ENCODE results near the gene PMEPA1. TPM values are rescaled to one million over a fixed set of nuclear protein-coding genes. Genes with fewer than 3 reads are reported as not detected.

The PMEPA1 gene
- total RNA-seq, 2 experiments from 2014 or later: 1.4 to 3.7 TPM

DNA sequence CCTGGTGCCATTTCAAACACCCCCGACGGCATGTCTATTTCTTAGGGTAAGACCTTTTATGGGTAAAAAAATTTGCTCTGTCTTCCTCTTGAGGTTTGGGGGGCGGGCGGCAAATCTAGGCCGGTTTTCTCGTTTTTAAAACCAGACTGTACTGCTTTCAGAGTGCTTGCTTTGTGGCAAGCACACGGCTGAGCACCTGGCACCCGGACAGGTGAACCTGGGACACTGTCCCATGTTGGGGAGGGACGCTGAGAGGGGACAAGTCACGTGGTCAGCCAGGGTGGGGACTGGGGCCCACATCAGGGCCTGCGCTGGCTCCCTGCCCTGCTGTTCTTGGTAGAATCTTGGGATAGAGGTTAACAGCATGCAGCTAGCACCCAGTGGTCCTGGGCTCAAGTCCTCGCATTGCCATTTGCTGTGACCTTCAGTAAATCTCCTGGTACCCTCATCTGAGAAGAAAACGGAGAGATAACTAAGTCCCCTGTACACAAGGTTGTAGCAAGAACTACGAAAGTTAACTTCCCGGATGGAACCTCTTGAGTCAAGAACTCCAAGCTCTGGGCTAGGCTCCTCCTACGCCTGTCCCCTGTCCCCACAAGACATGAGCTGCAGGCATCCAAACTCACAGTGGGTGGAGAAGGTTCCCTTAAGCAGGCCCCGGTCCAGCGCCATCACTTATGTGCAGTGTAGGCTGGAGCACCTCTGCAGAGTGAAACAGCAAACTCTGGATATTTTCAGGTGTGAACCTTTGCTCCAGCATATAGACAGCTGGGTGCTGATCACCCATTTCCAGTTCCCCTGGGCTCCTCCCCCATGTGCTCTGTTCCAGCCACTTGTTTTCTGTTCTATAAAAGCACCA is 41.7 kb downstream of the PMEPA1 start:
- TF ChIP-seq, protein P1, sequence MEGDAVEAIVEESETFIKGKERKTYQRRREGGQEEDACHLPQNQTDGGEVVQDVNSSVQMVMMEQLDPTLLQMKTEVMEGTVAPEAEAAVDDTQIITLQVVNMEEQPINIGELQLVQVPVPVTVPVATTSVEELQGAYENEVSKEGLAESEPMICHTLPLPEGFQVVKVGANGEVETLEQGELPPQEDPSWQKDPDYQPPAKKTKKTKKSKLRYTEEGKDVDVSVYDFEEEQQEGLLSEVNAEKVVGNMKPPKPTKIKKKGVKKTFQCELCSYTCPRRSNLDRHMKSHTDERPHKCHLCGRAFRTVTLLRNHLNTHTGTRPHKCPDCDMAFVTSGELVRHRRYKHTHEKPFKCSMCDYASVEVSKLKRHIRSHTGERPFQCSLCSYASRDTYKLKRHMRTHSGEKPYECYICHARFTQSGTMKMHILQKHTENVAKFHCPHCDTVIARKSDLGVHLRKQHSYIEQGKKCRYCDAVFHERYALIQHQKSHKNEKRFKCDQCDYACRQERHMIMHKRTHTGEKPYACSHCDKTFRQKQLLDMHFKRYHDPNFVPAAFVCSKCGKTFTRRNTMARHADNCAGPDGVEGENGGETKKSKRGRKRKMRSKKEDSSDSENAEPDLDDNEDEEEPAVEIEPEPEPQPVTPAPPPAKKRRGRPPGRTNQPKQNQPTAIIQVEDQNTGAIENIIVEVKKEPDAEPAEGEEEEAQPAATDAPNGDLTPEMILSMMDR (conservative IDR thresholded peaks at IDR 0.05; ENCODE audit: low read length): no peak
- no peak for TF ChIP-seq EZH2phosphoT487 (IDR thresholded peaks at IDR 0.05; ENCODE audit: borderline replicate concordance, low read depth, low read length)
- Histone ChIP-seq H3K79me2 (ENCODE audit: insufficient read depth, low read depth, low read length) (no peaks in the 10 kb centered on the region), H3K4me3 (ENCODE audit: low read depth, low read length, poor library complexity, severe bottlenecking) (no peak overlapping the region), H3K4me1 (ENCODE audit: insufficient read depth, low read length, poor library complexity, severe bottlenecking) (no peaks in the 10 kb centered on the region), H3K4me2 (ENCODE audit: low read length) (no peak overlapping the region), H2AFZ (ENCODE audit: low read length) (no peak overlapping the region), H3K9me2 (ENCODE audit: insufficient read depth, low read length) (no peaks in the 10 kb centered on the region), H3K9me3 (ENCODE audit: low read length) (no peaks in the 10 kb centered on the region), H3K27ac (ENCODE audit: low read depth, low read length, poor library complexity, severe bottlenecking) (no peak overlapping the region), H3K36me3 (ENCODE audit: insufficient read depth, low read length) (no peaks in the 10 kb centered on the region), H4K20me1 (ENCODE audit: insufficient read depth, low read length) (no peaks in the 10 kb centered on the region)
- no peak for DNase-seq (ENCODE audit: low spot score)
- POLR2A ChIA-PET: no interaction called here
- intact Hi-C loops (cut with micrococcal nuclease; ENCODE audit: unreplicated experiment): no loop called here
- no TSS peak for BruUV-seq (replicated peaks)
- CTCF ChIA-PET (ENCODE audit: unreplicated experiment): no interaction called here

DNA sequence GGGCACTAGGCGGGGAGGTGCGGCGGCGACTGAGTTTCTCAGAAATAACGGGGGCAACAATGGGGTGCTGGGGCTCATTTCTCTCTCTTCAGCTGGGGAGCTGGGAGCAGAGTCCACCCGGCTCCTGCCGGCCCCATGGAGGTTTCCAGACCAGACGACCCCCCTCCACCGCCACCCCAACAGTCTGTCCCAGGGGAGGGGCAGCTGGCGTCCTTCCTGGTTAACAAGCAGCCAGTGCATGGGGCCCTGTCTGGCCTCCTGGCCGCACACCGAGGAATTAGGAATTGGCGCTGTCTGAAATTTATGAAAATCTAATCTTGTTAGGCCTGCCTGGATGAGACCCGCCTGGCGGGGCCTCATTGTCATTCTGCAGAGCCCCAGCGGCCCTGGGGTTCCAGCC is 42.4 kb downstream of the PMEPA1 start:
- Histone ChIP-seq H2AFZ (ENCODE audit: low read length) (no peak overlapping the region), H3K27ac (ENCODE audit: low read depth, low read length, poor library complexity, severe bottlenecking) (no peak overlapping the region), H3K9me3 (ENCODE audit: low read length) (no peaks in the 10 kb centered on the region), H4K20me1 (ENCODE audit: insufficient read depth, low read length) (no peaks in the 10 kb centered on the region), H3K36me3 (ENCODE audit: insufficient read depth, low read length) (no peaks in the 10 kb centered on the region), H3K79me2 (ENCODE audit: insufficient read depth, low read depth, low read length) (no peaks in the 10 kb centered on the region), H3K4me1 (ENCODE audit: insufficient read depth, low read length, poor library complexity, severe bottlenecking) (no peaks in the 10 kb centered on the region), H3K9me2 (ENCODE audit: insufficient read depth, low read length) (no peaks in the 10 kb centered on the region), H3K4me2 (ENCODE audit: low read length) (no peak overlapping the region), H3K4me3 (ENCODE audit: low read depth, low read length, poor library complexity, severe bottlenecking) (no peak overlapping the region)
- POLR2A ChIA-PET: no interaction called here
- intact Hi-C loops (cut with micrococcal nuclease; ENCODE audit: unreplicated experiment): no loop called here
- CTCF ChIA-PET (ENCODE audit: unreplicated experiment): no interaction called here
- no TSS peak for BruUV-seq (replicated peaks)
- DNase-seq (ENCODE audit: low spot score): no peak
- TF ChIP-seq, protein P1 (conservative IDR thresholded peaks at IDR 0.05; ENCODE audit: low read length): no peak
- no peak for TF ChIP-seq EZH2phosphoT487 (IDR thresholded peaks at IDR 0.05; ENCODE audit: borderline replicate concordance, low read depth, low read length)

DNA sequence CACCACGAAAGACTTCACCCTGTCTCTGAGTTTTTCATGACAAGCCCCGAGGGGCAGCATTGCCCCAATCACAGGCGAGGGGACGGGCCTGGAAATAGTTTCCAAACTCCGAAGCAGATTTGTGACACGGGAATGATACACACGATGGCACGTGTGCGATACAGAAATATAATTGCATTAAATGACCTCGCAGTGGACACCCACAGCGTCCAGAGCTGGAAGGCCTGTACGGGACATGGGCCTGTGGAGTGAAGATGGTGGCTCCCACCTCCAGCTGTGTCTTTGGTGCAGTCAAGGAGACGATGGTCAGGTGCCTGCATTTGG is 43.0 kb downstream of the PMEPA1 start:
- no peaks in the 10 kb centered on the region for H3K4me1 ChIP-seq (ENCODE audit: insufficient read depth, low read length, poor library complexity, severe bottlenecking)
- no peaks in the 10 kb centered on the region for H3K79me2 ChIP-seq (ENCODE audit: insufficient read depth, low read depth, low read length)
- no peak overlapping the region for H3K4me3 ChIP-seq (ENCODE audit: low read depth, low read length, poor library complexity, severe bottlenecking)
- ChIA-PET POLR2A (no interaction called here), CTCF (ENCODE audit: unreplicated experiment) (no interaction called here)
- H3K9me3 ChIP-seq (ENCODE audit: low read length): no peaks in the 10 kb centered on the region
- no peak for TF ChIP-seq EZH2phosphoT487 (IDR thresholded peaks at IDR 0.05; ENCODE audit: borderline replicate concordance, low read depth, low read length)
- TF ChIP-seq, protein P1 (conservative IDR thresholded peaks at IDR 0.05; ENCODE audit: low read length): no peak
- no peaks in the 10 kb centered on the region for H3K9me2 ChIP-seq (ENCODE audit: insufficient read depth, low read length)
- H3K4me2 ChIP-seq (ENCODE audit: low read length): no peak overlapping the region
- no peaks in the 10 kb centered on the region for H4K20me1 ChIP-seq (ENCODE audit: insufficient read depth, low read length)
- H3K27ac ChIP-seq (ENCODE audit: low read depth, low read length, poor library complexity, severe bottlenecking): no peak overlapping the region
- no peak overlapping the region for H2AFZ ChIP-seq (ENCODE audit: low read length)
- H3K36me3 ChIP-seq (ENCODE audit: insufficient read depth, low read length): no peaks in the 10 kb centered on the region
- no peak for DNase-seq (ENCODE audit: low spot score)
- no TSS peak for BruUV-seq (replicated peaks)
- intact Hi-C loops (cut with micrococcal nuclease; ENCODE audit: unreplicated experiment): no loop called here

Measured in OCI-LY7 (cell line).